ENCODE measurements around the gene SCO2.
A peak's percentile ranks its signal among the peaks of the same experiment; 100 is the strongest.

SCO2 gene

GRCh38 chr22:50532824-50533796, 7.7 kb upstream of the SCO2 start:
- DNase-seq (ENCODE audit: low read depth in 2 of 2, low spot score in 1 of 2) = no peak

GRCh38 chr22:50531962-50532674, 6.7 kb upstream of the SCO2 start:
- no peak for DNase-seq (ENCODE audit: low read depth in 2 of 2, low spot score in 1 of 2)

DNA sequence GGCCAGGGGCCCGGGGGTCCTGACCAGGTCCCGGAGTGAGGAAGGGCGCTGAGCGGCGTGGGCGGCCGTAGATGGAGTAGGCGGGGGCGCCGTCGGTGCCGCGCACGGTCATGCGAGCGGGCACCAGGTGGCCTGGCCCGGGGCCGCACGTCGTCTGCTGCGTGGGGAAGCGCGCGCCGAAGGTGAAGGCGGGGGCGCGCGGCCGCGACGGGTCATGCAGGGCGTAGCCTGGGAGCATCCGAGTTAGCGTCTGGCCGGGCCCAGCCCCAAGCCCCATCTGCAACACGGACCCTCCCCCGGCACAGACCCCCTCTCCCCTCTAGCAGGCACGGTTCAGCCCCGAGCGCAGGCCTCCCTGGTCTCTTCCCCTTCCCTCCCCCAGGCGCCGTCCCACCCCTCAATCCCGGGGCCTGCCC, 6.2 kb upstream of the SCO2 start:
- DNase-seq (ENCODE audit: low read depth in 2 of 2, low spot score in 1 of 2) = no peak

DNA sequence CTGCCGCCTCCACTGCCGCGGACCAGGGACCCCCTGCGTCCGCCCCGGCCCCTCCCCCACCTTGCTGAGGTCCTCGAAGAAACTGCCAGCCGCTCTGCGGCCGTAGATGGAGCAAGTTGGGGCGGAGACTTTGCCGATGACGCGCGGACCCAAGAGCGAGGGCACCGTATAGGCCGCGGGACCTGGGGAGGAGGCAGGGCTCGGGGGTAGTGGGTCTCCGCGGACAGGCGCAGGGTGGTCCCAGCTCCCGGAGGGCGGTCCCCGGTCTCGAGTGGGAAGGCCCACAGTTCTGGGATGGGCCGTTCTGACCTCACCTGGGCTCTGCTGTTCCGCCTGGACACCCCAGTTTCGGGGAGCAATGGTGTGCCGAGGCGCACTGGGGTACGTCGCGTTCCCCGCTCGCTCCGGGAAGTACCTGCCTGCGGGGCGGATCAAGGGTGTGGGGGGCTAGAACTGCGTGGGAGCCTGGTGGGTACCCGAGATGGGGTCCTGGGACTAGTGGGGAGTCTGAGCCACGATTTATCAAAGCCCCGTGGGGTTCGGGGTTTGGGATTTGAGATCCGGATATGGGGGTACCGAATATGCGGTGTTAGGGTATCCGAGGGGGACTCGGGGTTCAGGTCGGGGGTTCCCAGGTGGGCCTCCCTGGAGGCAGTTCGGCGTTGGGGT, 5.6 kb upstream of the SCO2 start:
- DNase-seq (ENCODE audit: low read depth in 2 of 2, low spot score in 1 of 2) = peak; percentile 55 to 73

DNA sequence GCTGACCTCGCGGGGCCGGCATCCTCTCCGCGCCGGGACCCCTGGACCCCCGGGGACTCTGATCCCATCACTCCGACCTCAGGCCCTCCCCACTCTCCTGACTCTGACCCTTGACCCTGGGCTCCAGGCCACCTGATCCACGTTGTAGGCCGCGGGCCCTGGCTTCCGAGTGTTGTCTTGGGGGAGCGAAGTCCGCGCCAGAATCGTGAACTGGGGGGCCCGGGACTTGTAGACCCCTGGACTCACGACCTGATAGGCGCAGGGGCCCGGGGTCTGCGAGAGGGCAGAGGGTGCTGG, 5.1 kb upstream of the SCO2 start:
- no peak for DNase-seq (ENCODE audit: low read depth in 2 of 2, low spot score in 1 of 2)

- DNase-seq (ENCODE audit: low read depth in 2 of 2, low spot score in 1 of 2) = no peak
Observed at GRCh38 chr22:50529897-50530579, 4.6 kb upstream of the SCO2 start, which contains the start of gene TYMP. TSS of gene TYMP (minus strand) at chr22:50530012. CDS start at chr22:50529709, 303 bp downstream.

DNA sequence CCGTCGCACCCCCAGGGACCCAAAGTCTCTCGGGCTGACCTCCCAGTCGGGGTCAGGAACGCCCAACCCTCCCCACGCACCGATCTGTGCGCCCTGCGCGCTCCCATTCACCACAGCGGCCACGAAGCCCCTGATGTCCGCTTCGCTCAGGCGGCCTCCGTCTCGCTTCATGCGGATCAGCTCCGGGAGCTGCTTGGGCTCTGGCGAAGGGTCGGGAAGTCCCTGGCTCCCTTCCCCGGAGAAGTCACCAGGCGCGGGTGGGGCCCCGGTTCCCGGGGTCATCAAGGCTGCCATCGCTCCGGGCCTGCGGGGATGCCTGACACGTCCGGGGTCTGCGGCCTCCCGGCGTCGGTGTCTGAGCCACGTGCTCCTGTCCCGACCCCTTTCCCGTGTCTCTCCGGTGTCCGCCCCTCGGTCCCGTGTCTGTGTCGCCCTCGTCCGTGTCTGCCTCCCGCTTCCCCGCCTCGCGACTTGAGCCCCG, 4.1 kb upstream of the SCO2 start:
- no peak for DNase-seq (ENCODE audit: low read depth in 2 of 2, low spot score in 1 of 2)

- DNase-seq (ENCODE audit: low read depth in 2 of 2, low spot score in 1 of 2) = no peak
Observed at GRCh38 chr22:50528682-50529415, 3.5 kb upstream of the SCO2 start.

GRCh38 chr22:50527921-50528681, 2.7 kb upstream of the SCO2 start:
- DNase-seq (ENCODE audit: low read depth in 2 of 2, low spot score in 1 of 2) = no peak

GRCh38 chr22:50526834-50527801, 1.7 kb upstream of the SCO2 start:
- DNase-seq (ENCODE audit: low read depth in 2 of 2, low spot score in 1 of 2) = no peak

- peak; percentile 50 to 65 for DNase-seq (ENCODE audit: low read depth in 2 of 2, low spot score in 1 of 2)
Observed at GRCh38 chr22:50526108-50526833, 873 bp upstream of the SCO2 start.

DNA sequence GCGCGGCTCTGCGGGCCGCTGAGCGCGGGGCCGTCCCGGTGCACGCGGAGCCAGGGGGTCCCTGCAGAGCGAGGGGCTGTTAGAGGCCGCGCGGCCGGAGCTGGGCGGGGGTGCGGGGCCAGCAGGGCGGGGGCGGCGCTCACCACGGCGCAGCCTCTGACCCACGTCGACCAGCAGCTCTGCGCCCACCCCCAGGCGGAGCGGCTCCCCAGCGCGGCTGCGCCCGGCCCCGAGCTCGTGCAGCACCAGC, 385 bp upstream of the SCO2 start:
- DNase-seq (ENCODE audit: low read depth in 2 of 2, low spot score in 1 of 2) = no peak

DNA sequence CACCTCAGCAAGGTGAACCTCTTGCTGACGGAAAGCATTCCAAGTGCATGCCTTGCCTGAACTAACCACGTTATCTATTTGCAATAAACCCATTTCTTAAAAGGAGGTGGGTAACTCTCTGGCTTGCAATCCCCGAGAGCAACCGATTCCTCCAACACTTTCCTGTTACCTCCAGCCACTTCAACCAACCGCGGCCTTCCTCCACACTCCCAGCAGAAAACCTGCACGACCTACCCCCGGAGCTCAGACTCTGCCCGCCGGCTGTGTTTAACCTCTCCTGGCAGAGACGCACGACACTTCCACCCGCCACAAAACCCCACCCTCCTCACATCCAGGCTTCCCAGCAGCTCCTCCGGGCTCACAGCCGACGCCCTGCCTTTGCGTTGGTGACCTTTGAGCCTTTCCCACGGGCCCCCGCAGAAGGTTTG, 708 bp downstream of the SCO2 start:
- no peak for DNase-seq (ENCODE audit: low read depth in 2 of 2, low spot score in 1 of 2)

GRCh38 chr22:50523806-50524675, 1.4 kb downstream of the SCO2 start:
- no peak for DNase-seq (ENCODE audit: low read depth in 2 of 2, low spot score in 1 of 2)

DNA sequence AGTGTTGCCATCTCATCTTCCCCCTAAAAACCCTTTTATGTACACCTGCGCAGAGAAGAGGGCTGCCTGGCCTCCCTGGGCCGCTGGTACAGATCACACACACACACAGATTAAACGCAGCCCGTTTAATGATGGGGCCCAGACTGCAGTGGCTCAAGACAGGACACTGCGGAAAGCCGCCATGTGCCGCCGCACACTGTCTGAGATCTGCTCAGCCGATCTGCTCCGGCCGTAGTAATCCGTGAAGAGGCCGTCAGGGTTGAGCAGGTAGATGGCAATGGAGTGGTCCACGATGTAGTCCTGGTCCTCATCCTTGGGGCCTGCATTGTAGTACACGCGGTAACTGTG, 2.0 kb downstream of the SCO2 start:
- DNase-seq (ENCODE audit: low read depth in 2 of 2, low spot score in 1 of 2) = no peak

DNA sequence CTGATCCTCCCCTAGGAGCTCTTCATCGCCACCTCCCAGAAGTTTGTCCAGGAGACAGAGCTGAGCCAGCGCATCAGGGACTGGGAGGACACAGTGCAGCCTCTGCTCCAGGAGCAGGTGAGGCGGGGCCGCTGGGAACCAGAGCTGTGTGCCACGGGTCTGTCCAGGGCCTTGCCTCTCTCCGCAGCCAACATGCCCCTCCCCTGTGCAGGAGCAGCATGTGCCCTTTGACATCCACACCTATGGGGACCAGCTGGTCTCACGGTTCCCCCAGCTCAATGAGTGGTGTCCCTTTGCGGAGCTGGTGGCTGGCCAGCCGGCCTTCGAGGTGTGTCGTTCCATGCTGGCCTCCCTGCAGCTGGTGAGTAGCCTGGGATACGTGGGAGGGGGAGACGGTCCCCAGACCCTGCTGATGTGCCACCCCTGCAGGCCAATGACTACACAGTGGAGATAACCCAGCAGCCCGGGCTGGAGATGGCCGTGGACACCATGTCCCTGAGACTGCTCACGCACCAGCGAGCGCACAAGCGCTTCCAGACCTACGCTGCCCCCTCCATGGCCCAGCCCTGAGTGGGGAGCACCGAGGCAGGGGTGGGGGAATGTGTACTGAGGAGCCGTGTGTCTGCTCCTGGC, 2.5 kb downstream of the SCO2 start:
- no peak for DNase-seq (ENCODE audit: low read depth in 2 of 2, low spot score in 1 of 2)

Data from stimulated activated CD8-positive, alpha-beta memory T cell treated with anti-CD3 and anti-CD28 coated beads, Interleukin-4, amount 100 ng/mL, for 1 hour (primary cell).